ENCODE data around the gene ZCCHC13. TPM values are rescaled to one million over a fixed set of nuclear protein-coding genes. Genes with fewer than 3 reads are reported as not detected.

Gene ZCCHC13
- total and polyA plus RNA-seq, 2 of the 8 experiments (the other 6 are each of a cell fraction or from before 2014, with no cell fraction given), result not detected

GRCh38 chrX:74325130-74326059, 21.4 kb downstream of the ZCCHC13 start (continued):
- no peak for TF ChIP-seq GABPA (IDR thresholded peaks at IDR 0.05; ENCODE audit: borderline replicate concordance, insufficient read depth, low read length)
- no peak for TF ChIP-seq NRF1 (IDR thresholded peaks at IDR 0.05; ENCODE audit: low read depth, low read length)
- no peak for TF ChIP-seq CREB1 (IDR thresholded peaks at IDR 0.05)
- TF ChIP-seq BCL11A (IDR thresholded peaks at IDR 0.05; ENCODE audit: low read depth in 2 of 2, low read length in 2 of 2), result no peak
- TF ChIP-seq RNF2 (IDR thresholded peaks at IDR 0.05; ENCODE audit: borderline replicate concordance, low read depth, low read length, missing control alignments, poor library complexity, severe bottlenecking), result no peak
- peak; percentile 50; the same call in 1 of the 2 replicates for TF ChIP-seq RBBP5 (IDR thresholded peaks at IDR 0.05; ENCODE audit: borderline replicate concordance, low read depth, low read length)
- peak; percentile 33 for TF ChIP-seq ASH2L (IDR thresholded peaks at IDR 0.05; ENCODE audit: low read length)
- no peak for TF ChIP-seq JUN (IDR thresholded peaks at IDR 0.05; ENCODE audit: low read depth, low read length)
- TF ChIP-seq GTF2F1 (IDR thresholded peaks at IDR 0.05; ENCODE audit: borderline replicate concordance, low read depth, low read length), result no peak
- TF ChIP-seq SIN3A (conservative IDR thresholded peaks at IDR 0.05 in 1 of 2, IDR thresholded peaks at IDR 0.05 in 1 of 2; ENCODE audit: low read depth in 1 of 2, low read length in 2 of 2), result 0 out of 4 replicates have a peak, but pooled peaks of 1 of the 2 experiments have one; percentile 49
- TF ChIP-seq CEBPB (IDR thresholded peaks at IDR 0.05; ENCODE audit: low read depth, low read length), result no peak
- TF ChIP-seq SUZ12 (IDR thresholded peaks at IDR 0.05; ENCODE audit: low read length), result no peak
- no peak for TF ChIP-seq SIRT6 (IDR thresholded peaks at IDR 0.05; ENCODE audit: low read length)
- no peak for TF ChIP-seq ATF2 (IDR thresholded peaks at IDR 0.05; ENCODE audit: low read length)
- TF ChIP-seq CHD1 (IDR thresholded peaks at IDR 0.05; ENCODE audit: low read depth, low read length), result no peak
- TF ChIP-seq SP4 (IDR thresholded peaks at IDR 0.05; ENCODE audit: low read length), result no peak
- no peak for TF ChIP-seq ZNF274 (IDR thresholded peaks at IDR 0.05; ENCODE audit: borderline replicate concordance, extremely low read depth, low read length)
- no peak for TF ChIP-seq BACH1 (IDR thresholded peaks at IDR 0.05; ENCODE audit: low read length)
- no peak for TF ChIP-seq CTBP2 (IDR thresholded peaks at IDR 0.05; ENCODE audit: borderline replicate concordance, insufficient read depth, insufficient read length, low read length)
- no peak for TF ChIP-seq TAF7 (optimal IDR thresholded peaks at IDR 0.05; ENCODE audit: borderline replicate concordance, low read depth, low read length)
- TF ChIP-seq TCF12 (IDR thresholded peaks at IDR 0.05; ENCODE audit: low read depth, low read length), result 0 out of 2 replicates have a peak, but pooled peaks have one; percentile 51
- 0 out of 2 replicates have a peak, but pooled peaks have one; percentile 10 for TF ChIP-seq RXRA (IDR thresholded peaks at IDR 0.05; ENCODE audit: insufficient read depth, low read depth, low read length)
